HG03066 (cell line): Measurements from ENCODE around the gene CPA2.

Source experiments
- ATAC-seq: cut with Tn5 transposase; IDR thresholded peaks from one replicate; pipeline ENCODE4 v1.9.1; 2021; ENCODE audit warnings: low read depth; ENCODE audit not compliant: unreplicated experiment

The CPA2 gene

DNA sequence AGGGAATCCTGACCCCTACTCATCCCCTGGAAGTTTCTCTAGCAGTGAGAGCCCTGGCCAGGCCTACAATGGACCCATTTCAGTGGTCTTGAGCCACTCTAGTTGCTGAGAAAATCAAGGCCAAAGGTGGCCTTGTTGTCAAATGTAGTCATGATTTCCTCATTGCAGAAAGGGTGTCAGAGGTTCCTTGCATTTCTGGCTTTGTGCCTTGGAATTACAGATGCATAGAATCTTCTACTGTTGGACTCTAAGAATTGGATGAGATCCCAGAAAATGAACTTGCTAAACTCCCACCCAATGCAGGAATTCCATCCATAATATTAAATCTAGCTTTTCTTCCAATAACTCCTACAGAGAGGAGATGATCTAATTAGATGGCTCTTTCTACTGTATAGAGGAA is 12.2 kb downstream of the CPA2 start:
- no peak for ATAC-seq

DNA sequence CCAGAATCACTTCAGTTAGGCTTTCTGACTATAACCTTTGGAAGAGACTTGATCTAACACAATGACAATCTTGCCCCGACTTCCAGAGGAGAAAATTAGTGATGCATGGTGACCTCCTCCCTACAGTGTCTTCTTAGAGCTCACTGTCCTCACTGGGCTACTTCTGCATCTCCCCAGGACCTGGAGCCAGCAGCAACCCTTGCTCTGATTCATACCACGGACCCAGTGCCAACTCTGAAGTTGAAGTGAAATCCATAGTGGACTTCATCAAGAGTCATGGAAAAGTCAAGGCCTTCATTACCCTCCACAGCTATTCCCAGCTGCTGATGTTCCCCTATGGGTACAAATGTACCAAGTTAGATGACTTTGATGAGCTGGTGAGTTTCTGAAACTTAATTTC is 12.6 kb downstream of the CPA2 start:
- no peak for ATAC-seq

DNA sequence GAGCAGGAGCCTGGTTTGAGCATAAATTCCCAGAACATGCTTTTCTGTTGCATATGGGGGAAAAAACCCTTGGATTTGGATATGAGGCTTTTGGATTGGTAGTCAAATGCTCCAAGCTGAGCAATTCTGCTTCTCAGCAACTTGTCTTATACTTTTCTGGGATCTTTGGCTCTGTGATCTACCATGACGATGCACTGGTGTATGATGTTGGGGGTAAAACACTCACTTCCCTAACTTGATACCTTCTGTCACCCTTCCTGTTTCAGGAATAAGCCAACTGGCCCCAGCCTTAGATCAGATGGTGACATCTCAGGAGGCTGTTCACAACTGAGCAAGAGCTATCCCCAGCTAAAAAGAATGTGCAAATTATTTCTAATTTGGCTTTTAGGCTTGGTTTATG is 13.2 kb downstream of the CPA2 start:
- ATAC-seq = no peak

DNA sequence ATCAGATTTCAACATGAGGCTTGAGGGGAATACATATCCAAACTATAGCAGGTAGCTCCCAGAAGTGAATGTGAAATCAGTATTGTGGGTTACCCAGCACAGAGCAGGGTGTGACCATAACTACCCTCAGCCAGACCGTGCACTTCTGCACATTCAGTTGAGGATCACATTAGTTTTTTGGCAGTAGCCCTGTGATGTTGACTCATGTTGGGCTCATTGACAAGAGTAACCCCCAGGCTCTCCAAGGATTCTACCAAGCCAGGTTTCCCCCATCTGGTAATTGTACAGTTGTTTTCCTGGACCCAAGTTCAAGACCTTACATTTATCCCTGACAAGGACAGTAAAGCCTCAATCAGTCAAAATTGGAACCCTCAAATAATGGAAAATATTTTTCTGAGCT is 14.6 kb downstream of the CPA2 start:
- ATAC-seq = no peak

- no peak for ATAC-seq
Observed at GRCh38 chr7:130286881-130287280, 20.2 kb downstream of the CPA2 start.

DNA sequence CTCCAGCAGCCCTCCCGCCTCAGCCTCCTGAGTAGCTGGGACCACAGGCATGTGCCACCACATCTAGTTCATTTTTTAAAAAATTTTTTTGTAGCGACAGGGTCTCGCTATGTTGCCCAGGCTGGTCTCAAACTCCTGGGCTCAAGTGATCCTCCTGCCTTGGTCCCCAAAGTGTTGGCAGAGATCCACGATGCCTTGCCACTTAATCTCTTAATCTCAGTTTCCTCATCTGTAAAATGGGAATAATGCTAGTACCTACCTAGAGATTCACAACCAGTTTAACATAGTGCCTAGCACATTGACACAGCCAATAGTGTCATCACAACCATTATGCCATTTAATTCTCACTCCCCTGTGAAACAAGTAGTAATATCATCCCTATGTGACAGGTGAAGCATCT is 21.5 kb downstream of the CPA2 start:
- ATAC-seq = no peak

DNA sequence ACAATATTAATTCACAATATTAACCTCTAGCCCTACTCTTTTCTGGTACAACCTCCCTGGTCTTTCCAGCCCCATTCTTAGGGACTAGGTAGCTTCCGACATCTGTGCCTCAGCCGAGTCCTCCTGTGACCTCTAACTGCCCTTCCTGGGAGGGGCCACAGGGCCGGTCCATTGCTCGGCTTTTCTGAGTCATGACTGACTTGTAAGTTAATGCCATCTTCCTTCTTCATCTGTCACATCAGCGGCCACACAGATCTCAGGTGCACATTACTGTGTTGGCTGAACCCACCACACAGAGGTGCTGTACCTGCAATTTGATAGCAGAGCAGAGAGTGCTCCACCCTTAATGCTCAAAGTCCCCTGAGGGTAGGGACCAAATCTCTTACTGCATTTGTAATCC is 22.2 kb downstream of the CPA2 start:
- no peak for ATAC-seq

- ATAC-seq = no peak
Observed at GRCh38 chr7:130289478-130289877, 22.8 kb downstream of the CPA2 start.

GRCh38 chr7:130290745-130291144 is 24.1 kb downstream of the CPA2 start:
- ATAC-seq = no peak

DNA sequence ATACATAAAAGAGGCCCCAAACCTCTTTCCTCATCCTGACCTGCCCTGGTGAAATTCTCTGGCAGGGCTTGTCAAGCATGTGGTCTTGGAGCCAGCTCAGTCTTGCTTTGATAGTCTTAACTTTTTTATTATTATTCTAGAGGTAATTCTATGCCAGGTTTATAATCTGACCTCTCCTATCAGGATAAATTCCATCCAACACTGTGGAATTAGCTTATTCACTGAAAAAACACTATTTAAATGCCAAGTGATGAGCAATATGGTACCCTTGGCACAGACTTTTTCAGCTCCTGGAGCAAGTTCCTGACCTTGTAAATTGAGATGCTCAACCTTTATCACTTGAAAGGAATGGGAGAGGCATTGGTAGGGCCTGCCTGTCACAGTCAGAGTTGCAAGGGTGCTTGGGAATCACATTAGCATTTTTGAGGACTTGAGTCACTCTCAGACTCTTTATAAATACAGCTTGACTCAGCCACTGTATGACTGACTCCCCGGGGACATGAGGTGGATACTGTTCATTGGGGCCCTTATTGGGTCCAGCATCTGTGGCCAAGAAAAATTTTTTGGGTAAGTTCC is 26.1 kb downstream of the CPA2 start, which contains the start of gene CPA4:
Gene CPA4, plus strand, starts transcription at position 480 of the 576 bp plus-strand sequence. Its CDS starts 20 bp downstream, at position 500.
- no peak for ATAC-seq

GRCh38 chr7:130293521-130293920 is 26.9 kb downstream of the CPA2 start:
- ATAC-seq = no peak

DNA sequence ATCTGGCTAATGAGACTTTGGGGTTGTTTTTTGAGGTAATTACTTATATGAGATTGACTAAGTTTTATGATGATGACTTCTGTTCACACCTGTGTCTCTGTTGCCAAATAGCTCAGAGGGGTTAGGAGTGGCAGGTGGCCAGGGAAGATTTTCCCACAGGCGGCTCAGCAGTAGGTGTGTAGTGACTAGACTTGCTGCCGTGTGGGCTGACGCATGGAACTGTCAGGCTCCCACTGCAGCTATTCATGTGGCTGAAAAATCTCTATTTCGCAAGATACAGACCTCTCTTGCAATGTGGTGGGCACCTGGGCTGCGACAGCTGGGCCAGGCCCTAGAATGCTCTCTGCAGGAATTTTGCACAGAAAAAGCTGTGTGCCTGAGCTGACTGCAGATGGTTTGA is 27.7 kb downstream of the CPA2 start:
- no peak for ATAC-seq

GRCh38 chr7:130296221-130296951 is 29.7 kb downstream of the CPA2 start:
- no peak for ATAC-seq

- no peak for ATAC-seq
Observed at GRCh38 chr7:130297628-130298543, 31.2 kb downstream of the CPA2 start.

- no peak for ATAC-seq
Observed at GRCh38 chr7:130298544-130299326, 32.1 kb downstream of the CPA2 start.

- no peak for ATAC-seq
Observed at GRCh38 chr7:130299866-130300265, 33.2 kb downstream of the CPA2 start.

DNA sequence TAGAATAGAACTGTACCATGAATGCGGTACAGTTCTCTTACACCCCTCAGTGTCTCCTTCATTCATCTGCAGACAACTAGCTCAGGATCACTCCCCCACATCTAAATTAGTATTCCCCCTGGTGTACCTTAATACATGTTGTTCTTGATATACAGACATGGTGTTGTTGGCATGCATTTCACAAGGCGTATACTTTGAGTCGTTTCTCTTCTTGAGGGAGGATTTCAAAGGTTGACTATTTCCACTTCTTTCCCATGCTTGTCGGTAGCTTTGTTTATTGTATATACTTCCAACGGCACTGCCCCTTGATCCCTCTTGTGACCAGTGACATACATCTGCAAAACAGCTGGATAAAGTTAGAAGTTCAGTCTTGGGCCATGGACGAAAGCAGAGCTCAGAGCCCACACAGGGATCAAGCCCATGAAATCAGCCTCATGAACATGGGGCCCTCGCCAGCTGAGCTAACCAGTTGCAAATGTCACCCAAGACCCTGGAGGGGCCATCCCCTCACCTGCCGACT is 34.9 kb downstream of the CPA2 start:
- no peak for ATAC-seq

DNA sequence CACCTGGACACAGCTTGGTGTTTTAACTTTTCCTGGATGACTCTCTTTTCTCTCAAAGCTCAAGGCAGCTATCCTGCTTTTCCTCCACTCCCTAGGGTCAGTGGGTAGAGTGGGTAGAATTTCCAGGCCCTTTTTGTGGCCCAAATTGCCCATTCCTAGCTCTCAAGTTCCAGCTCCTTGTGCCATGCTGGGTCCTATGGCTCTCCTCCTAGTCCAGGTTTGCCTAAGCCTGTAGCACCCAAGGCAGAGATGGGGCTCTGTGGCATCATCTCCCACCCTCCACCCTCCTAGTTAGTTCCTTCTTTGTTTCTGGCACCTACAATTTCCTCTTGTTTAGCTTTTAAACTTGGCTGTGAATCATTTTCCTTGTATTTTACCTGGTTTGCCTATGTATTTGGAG is 36.0 kb downstream of the CPA2 start:
- ATAC-seq = no peak

DNA sequence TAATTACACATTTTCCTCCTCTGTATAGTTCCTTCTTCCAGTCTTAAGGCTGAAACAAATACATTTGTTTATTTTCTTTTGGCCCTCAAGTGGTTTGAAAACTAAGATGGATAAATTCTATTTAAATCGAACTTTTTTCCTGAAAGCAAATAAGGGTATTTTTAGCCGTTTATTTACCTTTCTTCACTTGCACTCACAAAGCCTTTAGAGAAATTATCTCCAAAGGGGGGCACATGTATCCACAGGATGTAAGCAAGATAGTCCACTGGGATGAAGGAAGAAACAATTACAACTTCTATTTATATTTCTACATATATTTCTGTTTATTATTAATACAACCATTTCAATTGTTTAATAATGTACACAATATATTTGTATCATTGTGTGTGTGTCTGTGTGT is 36.5 kb downstream of the CPA2 start:
- ATAC-seq = no peak

- no peak for ATAC-seq
Observed at GRCh38 chr7:130303551-130303950, 36.9 kb downstream of the CPA2 start.
